ENCODE data around the gene CNP. TPM values are rescaled to one million over a fixed set of nuclear protein-coding genes. Genes with fewer than 3 reads are reported as not detected.

Gene CNP
- total RNA-seq, 1 donor from 2014 or later = 28.6 TPM

- DNase-seq (ENCODE audit: low spot score) = no peak
Measured at GRCh38 chr17:41941168-41941567, 25.4 kb upstream of the CNP start.

GRCh38 chr17:41942626-41943373 is 23.8 kb upstream of the CNP start:
- DNase-seq (ENCODE audit: low spot score) = no peak

- no peak for DNase-seq (ENCODE audit: low spot score)
Measured at GRCh38 chr17:41943492-41943891, 23.1 kb upstream of the CNP start.

GRCh38 chr17:41944943-41945342 is 21.7 kb upstream of the CNP start:
- DNase-seq (ENCODE audit: low spot score) = no peak

- no peak for DNase-seq (ENCODE audit: low spot score)
Measured at GRCh38 chr17:41948762-41949460, 17.7 kb upstream of the CNP start.

GRCh38 chr17:41956522-41956921 is 10.1 kb upstream of the CNP start:
- no peak for DNase-seq (ENCODE audit: low spot score)

GRCh38 chr17:41957031-41957868 is 9.3 kb upstream of the CNP start:
- DNase-seq (ENCODE audit: low spot score) = no peak

- DNase-seq (ENCODE audit: low spot score) = no peak
Measured at GRCh38 chr17:41957869-41958439, 8.6 kb upstream of the CNP start.

- DNase-seq (ENCODE audit: low spot score) = no peak
Measured at GRCh38 chr17:41959030-41959335, 7.6 kb upstream of the CNP start.

GRCh38 chr17:41959336-41960095 is 7.1 kb upstream of the CNP start:
- peak; percentile 37 for DNase-seq (ENCODE audit: low spot score)

- no peak for DNase-seq (ENCODE audit: low spot score)
Measured at GRCh38 chr17:41962111-41962510, 4.5 kb upstream of the CNP start.

GRCh38 chr17:41962768-41963434 is 3.7 kb upstream of the CNP start:
- peak; percentile 71 for DNase-seq (ENCODE audit: low spot score)

GRCh38 chr17:41965694-41966462 is 717 bp upstream of the CNP start:
- peak; percentile 80 for DNase-seq (ENCODE audit: low spot score)

- peak; percentile 28 for DNase-seq (ENCODE audit: low spot score)
Measured at GRCh38 chr17:41967141-41967920, 736 bp downstream of the CNP start.

- no peak for DNase-seq (ENCODE audit: low spot score)
Measured at GRCh38 chr17:41967921-41968578, 1.5 kb downstream of the CNP start.

GRCh38 chr17:41968676-41969075 is 2.1 kb downstream of the CNP start:
- no peak for DNase-seq (ENCODE audit: low spot score)

GRCh38 chr17:41970901-41971331 is 4.3 kb downstream of the CNP start:
- no peak for DNase-seq (ENCODE audit: low spot score)

GRCh38 chr17:41971721-41972523 is 5.3 kb downstream of the CNP start:
- no peak for DNase-seq (ENCODE audit: low spot score)

Data from umbilical cord (tissue), 2 donors.